ENCODE measurements around the gene AIRE.
"Not testable (repeated sequence)": the region's sequence is repeated elsewhere in the genome, so short reads cannot be mapped to it uniquely, and the experiment has no call there.

Gene AIRE

DNA sequence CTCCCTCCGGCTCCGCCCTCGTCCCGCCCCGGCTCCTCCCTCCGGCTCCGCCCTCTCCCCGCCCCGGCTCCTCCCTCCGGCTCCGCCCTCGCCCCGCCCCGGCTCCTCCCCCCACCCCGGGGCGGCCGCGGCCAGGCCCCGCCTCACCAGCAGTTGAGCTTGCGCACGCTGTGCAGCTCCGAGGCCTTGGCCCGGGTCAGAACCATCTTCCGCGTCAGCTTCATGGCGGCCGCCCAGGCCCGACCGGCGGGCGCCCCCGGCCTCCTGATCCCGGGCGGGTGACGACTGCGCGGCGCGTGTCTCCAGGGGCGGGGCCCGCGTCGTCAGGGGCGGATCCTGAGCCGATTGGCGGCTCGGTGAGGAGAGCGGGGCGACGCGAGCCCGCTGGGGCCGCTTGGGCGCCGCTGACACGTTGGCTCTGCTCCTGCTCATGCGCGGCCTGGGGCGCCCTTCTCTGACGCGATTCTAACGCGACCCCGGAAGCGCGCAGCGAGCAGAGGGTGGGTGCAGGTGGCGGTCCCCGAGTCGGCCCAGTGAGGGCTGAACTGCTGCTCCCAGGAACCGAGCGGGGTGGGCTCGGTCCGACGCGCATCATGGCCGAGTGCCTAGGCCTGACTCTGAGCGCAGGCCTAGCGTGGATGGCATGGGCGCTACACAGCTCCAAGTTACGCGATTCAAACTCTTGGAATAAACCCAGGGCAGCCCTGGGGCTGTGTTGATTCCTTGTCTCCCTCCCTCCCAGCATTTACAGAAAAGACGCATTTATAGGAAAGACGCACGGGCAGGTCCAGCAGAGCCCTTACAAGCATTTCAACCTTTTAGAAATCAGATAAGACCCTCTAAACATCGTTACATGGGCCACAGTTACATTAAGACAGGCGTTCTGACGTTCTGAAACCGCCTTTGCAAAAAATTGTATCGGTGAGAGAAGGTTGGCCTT, 53.6 kb downstream of the AIRE start, which contains the start of gene CFAP410:
Gene CFAP410 (minus strand): TSS at position 420 of the 940 bp plus-strand sequence. CDS start 196 bp downstream, at position 224.
- DNase-seq, result peak; percentile 97

DNA sequence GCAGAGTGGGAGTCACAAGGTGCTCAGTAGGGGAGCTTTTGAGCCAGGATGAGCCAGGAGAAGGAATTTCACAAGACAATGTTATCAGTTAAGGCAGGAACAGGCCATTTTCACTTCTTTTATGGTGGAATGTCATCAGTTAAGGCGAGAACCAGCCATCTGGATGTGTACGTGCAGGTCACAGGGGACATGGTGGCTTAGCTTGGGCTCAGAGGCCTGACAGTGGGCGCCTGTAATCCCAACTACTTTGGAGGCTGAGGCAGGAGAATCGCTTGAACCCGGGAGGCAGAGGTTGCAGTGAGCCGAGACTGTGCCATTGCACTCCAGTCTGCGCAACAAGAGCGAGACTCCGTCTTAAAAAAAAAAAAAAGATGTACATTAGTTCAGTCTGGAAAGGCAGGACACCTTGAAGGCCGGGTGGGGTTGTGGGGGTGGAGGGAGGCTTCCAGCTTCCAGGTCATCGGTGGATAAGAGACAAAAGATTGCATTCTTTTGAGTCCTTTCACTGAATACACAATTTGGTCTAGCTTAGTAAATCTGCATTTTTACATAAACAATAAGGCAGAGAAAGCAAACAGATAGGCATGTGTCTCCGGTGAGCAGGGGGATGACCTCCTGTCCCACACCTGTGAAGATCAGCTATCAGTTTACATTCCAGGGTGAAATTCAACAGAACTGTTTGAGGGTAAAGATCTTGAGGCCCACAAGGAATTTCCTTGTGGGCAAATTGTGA, 56.2 kb downstream of the AIRE start:
- not testable (repeated sequence) for DNase-seq

DNA sequence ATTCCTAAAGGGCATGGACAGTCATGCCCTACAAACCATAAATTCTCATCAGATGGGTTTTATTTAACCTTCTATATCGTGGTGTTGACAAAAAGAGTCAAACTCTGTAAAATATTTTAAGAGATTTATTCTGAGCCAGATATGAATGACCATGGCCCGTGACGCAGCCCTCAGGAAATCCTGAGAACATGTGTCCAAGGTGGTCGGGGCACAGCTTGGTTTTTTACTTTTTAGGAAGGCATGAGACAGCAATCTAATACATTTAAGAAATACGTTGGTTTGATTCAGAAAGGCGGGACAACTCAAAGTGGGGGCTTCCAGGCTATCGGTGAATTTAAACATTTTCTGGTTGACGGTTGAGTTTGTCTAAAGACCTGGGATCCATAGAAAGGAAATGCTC, 57.3 kb downstream of the AIRE start:
- not testable (repeated sequence) for DNase-seq

DNA sequence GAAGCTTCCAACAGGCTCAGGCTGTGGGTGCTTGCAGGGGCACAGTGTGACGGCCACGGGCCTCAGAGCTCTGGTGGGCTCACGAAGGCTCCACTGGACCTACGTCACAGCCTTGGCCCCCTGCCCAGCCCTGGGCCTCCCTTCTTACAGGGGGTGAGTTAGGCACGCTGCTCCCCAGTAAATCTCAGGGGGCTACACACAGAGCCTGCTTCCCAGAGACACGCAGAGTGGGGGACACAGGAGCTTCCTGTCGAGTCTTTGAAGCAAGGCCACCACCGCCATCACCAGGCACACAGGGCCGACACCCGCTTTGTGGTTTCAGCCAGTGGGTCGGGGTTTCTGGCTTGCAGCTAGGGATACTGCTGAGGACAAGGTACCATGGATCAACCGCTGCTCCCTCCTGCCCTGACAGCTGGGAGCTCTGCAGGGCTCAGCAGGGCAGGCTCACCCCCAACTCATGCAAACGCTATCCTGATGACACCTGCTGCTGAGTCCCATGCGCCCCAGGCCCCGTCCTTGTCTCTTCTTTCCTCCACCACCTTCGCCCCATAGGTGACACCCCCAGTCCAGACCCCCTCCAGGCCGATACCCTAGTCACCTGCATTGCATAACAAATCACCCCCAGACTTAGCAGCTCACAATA, 59.0 kb downstream of the AIRE start:
- no peak for DNase-seq

DNA sequence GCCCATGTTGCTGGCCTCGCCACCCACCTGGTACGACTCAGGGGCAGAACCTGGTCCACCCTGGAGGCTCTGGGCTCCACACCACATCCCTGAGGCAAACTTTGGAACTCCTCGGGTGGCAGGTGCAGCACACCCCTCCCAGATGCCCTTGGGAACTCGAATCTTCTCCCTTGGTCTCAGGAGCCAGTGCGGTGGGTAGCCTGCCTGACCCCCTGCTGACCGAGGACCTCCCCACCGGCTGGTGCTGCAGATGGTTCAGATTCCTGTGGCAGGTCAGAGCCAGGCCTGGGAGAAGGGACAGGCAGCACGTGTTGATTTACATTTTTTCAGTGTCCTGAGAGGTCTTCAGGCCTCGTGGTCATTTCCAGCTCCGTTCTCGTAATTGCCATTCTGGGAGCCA, 59.8 kb downstream of the AIRE start:
- DNase-seq, result no peak

DNA sequence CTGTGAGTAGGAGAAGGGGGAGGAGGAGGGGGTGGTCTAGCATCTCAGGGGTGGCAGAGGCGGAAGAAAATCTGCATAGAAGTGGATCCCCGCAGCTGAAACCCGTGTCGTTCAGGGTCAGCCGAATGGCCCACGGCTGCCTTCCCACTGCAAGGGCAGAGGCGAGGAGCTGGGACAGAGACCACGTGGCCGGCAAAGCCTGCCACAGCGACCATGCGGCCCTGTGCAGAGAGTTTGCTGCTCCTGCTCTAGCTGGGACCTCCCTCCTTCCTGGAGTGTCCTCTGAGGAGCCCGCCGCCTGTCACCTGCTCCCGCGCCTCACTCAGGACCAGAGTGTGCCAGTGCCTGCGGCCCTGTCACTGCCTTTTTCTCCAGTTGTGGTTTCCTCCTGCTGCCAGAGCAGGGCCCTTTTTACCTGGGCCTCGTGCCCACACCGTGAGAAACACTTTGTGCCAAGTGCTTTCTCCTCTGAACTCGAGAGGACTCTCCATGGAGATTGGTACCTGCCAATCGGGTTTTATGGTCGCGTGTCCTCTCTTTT, 62.3 kb downstream of the AIRE start:
- no peak for DNase-seq

Measured in inflammatory macrophage treated with lipopolysaccharide for 4 hours (primary cell).